WTC11 (cell line): ENCODE measurements around the gene MXRA7. TPM values are rescaled to one million over a fixed set of nuclear protein-coding genes. Genes with fewer than 3 reads are reported as not detected.
"Not testable (repeated sequence)": the region's sequence is repeated elsewhere in the genome, so short reads cannot be mapped to it uniquely, and the experiment has no call there.

ENCODE experiments used
- ATAC-seq: fragments of 200-7000 bp; cut with Tn5 transposase; 2 replicates; pipeline ENCODE4 v1.10.0; 2021; ENCODE audit warnings: mild to moderate bottlenecking, moderate library complexity
- CTCF ChIA-PET: fragments of 300-600 bp; sonication (Branson Sonifier 250); formaldehyde crosslinking; loops from one replicate; lab custom pipeline; 2021; ENCODE audit warnings: antibody characterized with exemption; lab: Charles Lee
- POLR2A ChIA-PET: fragments of 350-600 bp; sonication (Branson Sonifier 250); formaldehyde crosslinking; loops from one replicate; lab custom pipeline; 2021; ENCODE audit warnings: antibody characterized with exemption; lab: Charles Lee
- DNase-seq: peaks from one replicate; pipeline ENCODE4 v3.0.0; 2021; ENCODE audit warnings: low spot score
- H3K27ac Mint-ChIP-seq: 2 replicates; pipeline ENCODE4 v1.8.0; 2021; ENCODE audit warnings: mixed read lengths
- H3K27me3 Mint-ChIP-seq: 2 replicates; pipeline ENCODE4 v1.8.0; 2021; ENCODE audit warnings: low read depth, mild to moderate bottlenecking, moderate library complexity, mixed read lengths
- H3K36me3 Mint-ChIP-seq: 2 replicates; pipeline ENCODE4 v1.8.0; 2021; ENCODE audit warnings: mixed read lengths
- H3K4me1 Mint-ChIP-seq: 2 replicates; pipeline ENCODE4 v1.8.0; 2022; ENCODE audit warnings: mixed read lengths
- H3K4me3 Mint-ChIP-seq: 2 replicates; pipeline ENCODE4 v1.8.0; 2021; ENCODE audit warnings: mild to moderate bottlenecking, moderate library complexity, mixed read lengths
- H3K9me3 Mint-ChIP-seq: 2 replicates; pipeline ENCODE4 v1.8.0; 2021; ENCODE audit warnings: mixed read lengths
- EMX1 ChIP-seq: fragments of 250-450 bp; sonication (Bioruptor Pico); IDR thresholded peaks from 2 replicates; pipeline ENCODE4 v1.8.0; 2021; ENCODE audit warnings: mild to moderate bottlenecking
- GABPB1 ChIP-seq: sonication (generic); formaldehyde crosslinking; IDR thresholded peaks from 2 replicates; pipeline ENCODE4 v1.8.1; 2023; ENCODE audit warnings: mild to moderate bottlenecking, missing genetic modification reagents
- JUN ChIP-seq: sonication (generic); formaldehyde crosslinking; IDR thresholded peaks from 2 replicates; pipeline ENCODE4 v1.8.0; 2023; ENCODE audit warnings: mild to moderate bottlenecking, missing genetic modification reagents
- SMAD3 ChIP-seq: sonication (generic); formaldehyde crosslinking; IDR thresholded peaks from 2 replicates; pipeline ENCODE4 v1.8.0; 2022; ENCODE audit warnings: missing genetic modification reagents, mild to moderate bottlenecking, borderline replicate concordance
- ZNF317 ChIP-seq: sonication (generic); formaldehyde crosslinking; IDR thresholded peaks from 2 replicates; pipeline ENCODE4 v1.8.1; 2023; ENCODE audit warnings: low read depth, mild to moderate bottlenecking, moderate library complexity, missing genetic modification reagents, borderline replicate concordance
- total RNA-seq: library from RNA; stranded (reverse); gene quantifications from 3 replicates; pipeline ENCODE4 v1.2.3, GENCODE V29; 2021
- TF ChIP-seq, protein P1 (sequence below): fragments of 200-600 bp; IDR thresholded peaks from 2 replicates; pipeline ENCODE4 v1.8.0; 2022; ENCODE audit warnings: antibody characterized with exemption
- TF ChIP-seq, protein P2 (sequence below): sonication (generic); formaldehyde crosslinking; IDR thresholded peaks from 2 replicates; pipeline ENCODE4 v1.8.1; 2023; ENCODE audit warnings: mild to moderate bottlenecking, missing genetic modification reagents
- TF ChIP-seq, protein P3 (sequence below): sonication (generic); formaldehyde crosslinking; IDR thresholded peaks from 2 replicates; pipeline ENCODE4 v1.8.1; 2023; ENCODE audit warnings: mild to moderate bottlenecking, missing genetic modification reagents, moderate library complexity
- TF ChIP-seq, protein P4 (sequence below): sonication (generic); formaldehyde crosslinking; IDR thresholded peaks from 2 replicates; pipeline ENCODE4 v1.8.1; 2023; ENCODE audit warnings: mild to moderate bottlenecking, moderate library complexity, missing genetic modification reagents

The MXRA7 gene
- total RNA-seq, 1 experiment from 2014 or later = 46.5 TPM

DNA sequence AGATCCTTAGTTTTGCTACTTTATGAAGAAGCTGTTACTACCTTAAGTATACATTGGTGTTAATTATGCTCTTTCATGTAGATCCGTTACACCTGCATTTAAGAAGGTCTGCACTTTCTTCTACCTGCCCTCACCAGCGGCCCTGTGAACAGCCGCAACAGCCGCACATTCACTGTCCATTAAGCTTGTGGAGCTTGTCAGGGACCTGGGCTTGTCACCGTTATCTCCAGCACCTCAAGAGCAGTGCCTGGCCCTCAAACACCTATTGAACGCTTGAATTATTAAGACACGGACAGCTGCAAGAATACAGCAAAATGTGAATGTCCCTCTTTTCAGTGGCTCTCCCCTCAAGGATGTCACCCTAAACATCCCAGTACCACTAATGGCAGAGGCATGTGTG, 3.0 kb upstream of the MXRA7 start:
- CTCF ChIA-PET = interaction anchor here (1.1 to 2.2 kb wide), 6 partner anchors 13 to 191 kb away, joined by 3 to 13 read pairs (median 10); partner anchors contain the start of genes JMJD6 and METTL23
- H3K4me1 Mint-ChIP-seq = peaks cover 21% of the 10 kb centered on the region
- TF ChIP-seq EMX1 (CRISPR knock-in tag) (no peak), JUN (CRISPR knock-in tag) (no peak), ZNF317 (CRISPR knock-in tag) (no peak), SMAD3 (CRISPR knock-in tag) (no peak)
- TF ChIP-seq, protein P1, sequence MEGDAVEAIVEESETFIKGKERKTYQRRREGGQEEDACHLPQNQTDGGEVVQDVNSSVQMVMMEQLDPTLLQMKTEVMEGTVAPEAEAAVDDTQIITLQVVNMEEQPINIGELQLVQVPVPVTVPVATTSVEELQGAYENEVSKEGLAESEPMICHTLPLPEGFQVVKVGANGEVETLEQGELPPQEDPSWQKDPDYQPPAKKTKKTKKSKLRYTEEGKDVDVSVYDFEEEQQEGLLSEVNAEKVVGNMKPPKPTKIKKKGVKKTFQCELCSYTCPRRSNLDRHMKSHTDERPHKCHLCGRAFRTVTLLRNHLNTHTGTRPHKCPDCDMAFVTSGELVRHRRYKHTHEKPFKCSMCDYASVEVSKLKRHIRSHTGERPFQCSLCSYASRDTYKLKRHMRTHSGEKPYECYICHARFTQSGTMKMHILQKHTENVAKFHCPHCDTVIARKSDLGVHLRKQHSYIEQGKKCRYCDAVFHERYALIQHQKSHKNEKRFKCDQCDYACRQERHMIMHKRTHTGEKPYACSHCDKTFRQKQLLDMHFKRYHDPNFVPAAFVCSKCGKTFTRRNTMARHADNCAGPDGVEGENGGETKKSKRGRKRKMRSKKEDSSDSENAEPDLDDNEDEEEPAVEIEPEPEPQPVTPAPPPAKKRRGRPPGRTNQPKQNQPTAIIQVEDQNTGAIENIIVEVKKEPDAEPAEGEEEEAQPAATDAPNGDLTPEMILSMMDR = no peak
- TF ChIP-seq, protein P2, sequence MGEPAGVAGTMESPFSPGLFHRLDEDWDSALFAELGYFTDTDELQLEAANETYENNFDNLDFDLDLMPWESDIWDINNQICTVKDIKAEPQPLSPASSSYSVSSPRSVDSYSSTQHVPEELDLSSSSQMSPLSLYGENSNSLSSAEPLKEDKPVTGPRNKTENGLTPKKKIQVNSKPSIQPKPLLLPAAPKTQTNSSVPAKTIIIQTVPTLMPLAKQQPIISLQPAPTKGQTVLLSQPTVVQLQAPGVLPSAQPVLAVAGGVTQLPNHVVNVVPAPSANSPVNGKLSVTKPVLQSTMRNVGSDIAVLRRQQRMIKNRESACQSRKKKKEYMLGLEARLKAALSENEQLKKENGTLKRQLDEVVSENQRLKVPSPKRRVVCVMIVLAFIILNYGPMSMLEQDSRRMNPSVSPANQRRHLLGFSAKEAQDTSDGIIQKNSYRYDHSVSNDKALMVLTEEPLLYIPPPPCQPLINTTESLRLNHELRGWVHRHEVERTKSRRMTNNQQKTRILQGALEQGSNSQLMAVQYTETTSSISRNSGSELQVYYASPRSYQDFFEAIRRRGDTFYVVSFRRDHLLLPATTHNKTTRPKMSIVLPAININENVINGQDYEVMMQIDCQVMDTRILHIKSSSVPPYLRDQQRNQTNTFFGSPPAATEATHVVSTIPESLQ (CRISPR knock-in tag) = no peak
- TF ChIP-seq, protein P3, sequence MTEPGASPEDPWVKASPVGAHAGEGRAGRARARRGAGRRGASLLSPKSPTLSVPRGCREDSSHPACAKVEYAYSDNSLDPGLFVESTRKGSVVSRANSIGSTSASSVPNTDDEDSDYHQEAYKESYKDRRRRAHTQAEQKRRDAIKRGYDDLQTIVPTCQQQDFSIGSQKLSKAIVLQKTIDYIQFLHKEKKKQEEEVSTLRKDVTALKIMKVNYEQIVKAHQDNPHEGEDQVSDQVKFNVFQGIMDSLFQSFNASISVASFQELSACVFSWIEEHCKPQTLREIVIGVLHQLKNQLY (CRISPR knock-in tag) = no peak
- POLR2A ChIA-PET = no interaction called here
- no peak overlapping the region for H3K4me3 Mint-ChIP-seq
- ATAC-seq (no peak), DNase-seq (no peak)
- H3K27ac Mint-ChIP-seq = peak overlapping the region; percentile 27; the same call in 1 of the 2 replicates
- no peaks in the 10 kb centered on the region for H3K9me3 Mint-ChIP-seq
- H3K36me3 Mint-ChIP-seq = peaks cover 22% of the 10 kb centered on the region
- H3K27me3 Mint-ChIP-seq = peaks cover 13% of the 10 kb centered on the region

DNA sequence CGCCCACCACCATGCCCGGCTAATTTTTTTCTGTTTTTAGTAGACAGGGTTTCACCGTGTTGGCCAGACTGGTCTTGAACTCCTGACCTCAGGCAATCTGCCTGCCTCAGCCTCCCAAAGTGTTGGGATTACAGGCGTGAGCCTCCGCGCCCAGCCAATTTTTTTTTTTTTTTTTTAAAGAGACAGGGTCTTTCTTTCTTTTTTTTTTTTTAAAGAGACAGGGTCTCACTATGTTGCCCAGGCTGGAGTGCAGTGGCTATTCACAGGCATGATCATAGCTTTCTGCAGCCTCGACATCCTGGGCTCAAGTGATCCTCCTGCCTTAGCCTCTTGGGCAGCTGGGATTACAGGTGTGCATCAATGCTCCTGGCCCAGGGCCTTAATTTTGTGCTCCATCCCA, 1.6 kb upstream of the MXRA7 start:
- Mint-ChIP-seq H3K36me3 (peaks cover 12% of the 10 kb centered on the region), H3K4me1 (peaks cover 34% of the 10 kb centered on the region), H3K27me3 (peaks cover 15% of the 10 kb centered on the region)
- H3K27ac Mint-ChIP-seq, ATAC-seq, DNase-seq, H3K9me3 Mint-ChIP-seq, H3K4me3 Mint-ChIP-seq: not testable (repeated sequence)
- ChIA-PET POLR2A (interaction anchor here (0.6 kb wide), 1 partner anchor 13 kb away, joined by 4 read pairs; no protein-coding TSS in a partner anchor), CTCF (interaction anchor here (1.9 to 2.2 kb wide), 2 partner anchors 22 to 31 kb away, joined by 8 to 13 read pairs; no protein-coding TSS in a partner anchor)

DNA sequence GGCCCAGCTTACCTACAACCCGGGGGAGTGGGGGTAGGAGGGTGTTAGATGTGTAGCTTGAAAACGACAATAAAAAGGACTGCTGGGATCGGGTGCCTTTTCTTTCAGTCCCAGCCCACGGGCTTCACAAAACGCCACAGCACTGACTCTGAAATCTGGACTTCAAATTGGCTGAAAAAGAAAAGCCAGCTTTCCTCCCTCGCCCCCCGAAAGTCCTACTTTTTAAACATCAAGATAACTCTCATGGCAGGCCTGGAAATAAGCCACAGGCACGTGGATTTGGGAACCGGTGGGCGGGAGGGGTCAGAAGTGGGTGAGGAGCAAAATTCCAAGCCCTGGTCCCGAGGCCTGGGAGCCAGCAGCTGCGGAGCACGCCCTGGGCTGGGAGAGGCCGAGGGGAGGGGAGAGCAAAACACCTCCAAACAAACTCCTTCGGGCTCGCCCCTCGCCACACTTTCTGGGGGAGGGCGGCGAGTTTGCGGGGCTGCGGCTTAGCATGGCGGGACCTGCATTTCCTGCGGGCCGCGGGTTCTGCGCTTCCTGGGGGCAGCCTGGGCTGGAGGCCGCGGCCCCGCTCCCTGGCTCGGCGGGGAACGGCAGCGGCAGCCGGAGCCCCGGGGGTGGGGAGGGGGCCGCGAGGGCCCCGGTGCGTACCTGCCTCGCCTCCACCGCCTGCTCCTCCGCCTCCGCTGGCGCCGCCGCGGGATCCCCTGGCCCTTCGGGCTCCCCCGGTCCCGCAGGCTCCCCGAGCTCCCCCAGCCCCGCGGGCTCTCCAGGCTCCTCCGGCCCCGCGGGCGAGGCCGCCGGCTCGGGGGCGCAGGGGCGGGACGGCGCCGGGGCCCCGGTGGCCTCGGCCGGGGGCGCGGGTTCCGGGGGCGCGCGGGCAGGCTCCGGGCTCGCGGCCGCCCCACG, 558 bp downstream of the MXRA7 start:
- 0 out of 2 replicates have a peak, but pooled peaks have one; percentile 33 for TF ChIP-seq GABPB1 (CRISPR knock-in tag)
- TF ChIP-seq, protein P4, sequence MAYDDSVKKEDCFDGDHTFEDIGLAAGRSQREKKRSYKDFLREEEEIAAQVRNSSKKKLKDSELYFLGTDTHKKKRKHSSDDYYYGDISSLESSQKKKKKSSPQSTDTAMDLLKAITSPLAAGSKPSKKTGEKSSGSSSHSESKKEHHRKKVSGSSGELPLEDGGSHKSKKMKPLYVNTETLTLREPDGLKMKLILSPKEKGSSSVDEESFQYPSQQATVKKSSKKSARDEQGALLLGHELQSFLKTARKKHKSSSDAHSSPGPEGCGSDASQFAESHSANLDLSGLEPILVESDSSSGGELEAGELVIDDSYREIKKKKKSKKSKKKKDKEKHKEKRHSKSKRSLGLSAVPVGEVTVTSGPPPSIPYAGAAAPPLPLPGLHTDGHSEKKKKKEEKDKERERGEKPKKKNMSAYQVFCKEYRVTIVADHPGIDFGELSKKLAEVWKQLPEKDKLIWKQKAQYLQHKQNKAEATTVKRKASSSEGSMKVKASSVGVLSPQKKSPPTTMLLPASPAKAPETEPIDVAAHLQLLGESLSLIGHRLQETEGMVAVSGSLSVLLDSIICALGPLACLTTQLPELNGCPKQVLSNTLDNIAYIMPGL (CRISPR knock-in tag) = 0 out of 2 replicates have a peak, but pooled peaks have one; percentile 42
- TF ChIP-seq, all 79 proteins: peak for 2; not testable (repeated sequence) for 77
- DNase-seq, H3K36me3 Mint-ChIP-seq, H3K27ac Mint-ChIP-seq, H3K9me3 Mint-ChIP-seq: not testable (repeated sequence)
- peak; percentile 7 for ATAC-seq
- ChIA-PET CTCF (interaction anchor here (0.5 to 4.2 kb wide), 11 partner anchors 9 to 187 kb away, joined by 3 to 52 read pairs (median 4); no protein-coding TSS in a partner anchor), POLR2A (interaction anchor here (0.6 kb wide), 1 partner anchor 1266 kb away, joined by 6 read pairs; no protein-coding TSS in a partner anchor)
- Mint-ChIP-seq H3K27me3 (peaks cover 15% of the 10 kb centered on the region), H3K4me3 (peak overlapping the region; percentile 74), H3K4me1 (peaks cover 34% of the 10 kb centered on the region)
